DOHH2 (cell line): ENCODE data around the gene CA14.

Source experiments
- H3F3A ChIP-seq: fragments of 200-600 bp; sonication (generic), shearing (Covaris generic); 2 replicates; pipeline ENCODE4 v1.6.0; 2016; ENCODE audit warnings: antibody characterized with exemption, mild to moderate bottlenecking; ENCODE audit not compliant: control insufficient read depth, insufficient read depth
- H3K27ac ChIP-seq: fragments of 200-600 bp; sonication (generic); 2 replicates; pipeline ENCODE4 v1.5.1; 2014; ENCODE audit warnings: low read depth, mild to moderate bottlenecking, low read length, moderate library complexity
- H3K27me3 ChIP-seq: fragments of 200-600 bp; sonication (generic); 2 replicates; pipeline ENCODE4 v1.6.1; 2014; ENCODE audit warnings: mild to moderate bottlenecking, low read length, mixed read lengths; ENCODE audit not compliant: control insufficient read depth
- H3K36me3 ChIP-seq: fragments of 200-600 bp; sonication (generic); 2 replicates; pipeline ENCODE4 v1.6.1; 2014; ENCODE audit warnings: mild to moderate bottlenecking, low read length, moderate library complexity, mixed read lengths; ENCODE audit not compliant: control insufficient read depth
- H3K4me1 ChIP-seq: fragments of 200-600 bp; sonication (generic); 2 replicates; pipeline ENCODE4 v1.6.1; 2014; ENCODE audit warnings: mild to moderate bottlenecking, low read length, mixed read lengths; ENCODE audit not compliant: control insufficient read depth
- H3K4me2 ChIP-seq: fragments of 200-600 bp; sonication (generic); 2 replicates; pipeline ENCODE4 v1.6.0; 2014; ENCODE audit warnings: mild to moderate bottlenecking, low read length, moderate library complexity
- H3K4me3 ChIP-seq: fragments of 200-600 bp; sonication (generic); 2 replicates; pipeline ENCODE4 v1.5.1; 2014; ENCODE audit warnings: mild to moderate bottlenecking, low read length, mixed read lengths
- H3K79me2 ChIP-seq: fragments of 200-600 bp; sonication (generic); 2 replicates; pipeline ENCODE4 v1.6.1; 2014; ENCODE audit warnings: mild to moderate bottlenecking, low read length, mixed read lengths; ENCODE audit not compliant: control insufficient read depth
- H3K9me2 ChIP-seq: fragments of 200-600 bp; sonication (generic); replicated peaks from 2 replicates; pipeline ENCODE4 v1.6.1; 2014; ENCODE audit warnings: mild to moderate bottlenecking, low read length, mixed read lengths; ENCODE audit not compliant: control insufficient read depth
- H3K9me3 ChIP-seq: fragments of 200-600 bp; sonication (generic); 2 replicates; pipeline ENCODE4 v1.6.1; 2014; ENCODE audit warnings: antibody characterized with exemption, low read length, mixed read lengths; ENCODE audit not compliant: control insufficient read depth, insufficient read depth
- H4K20me1 ChIP-seq: fragments of 200-600 bp; sonication (generic); 2 replicates; pipeline ENCODE4 v1.6.0; 2014; ENCODE audit warnings: low read depth, mild to moderate bottlenecking, antibody characterized with exemption, low read length, moderate library complexity; ENCODE audit not compliant: control insufficient read depth, insufficient read depth
- EZH2phosphoT487 ChIP-seq: fragments of 200-600 bp; sonication (generic); IDR thresholded peaks from 2 replicates; pipeline ENCODE4 v1.6.1; 2017; ENCODE audit warnings: borderline replicate concordance, mild to moderate bottlenecking, antibody characterized with exemption, low read length, moderate library complexity, mixed read lengths
- TF ChIP-seq, protein P1 (sequence below): fragments of 200-600 bp; sonication (generic); IDR thresholded peaks from one replicate; pipeline ENCODE4 v1.5.1; 2014; ENCODE audit warnings: antibody characterized with exemption, mild to moderate bottlenecking, low read depth, low read length; ENCODE audit not compliant: poor library complexity, severe bottlenecking

CA14 gene

DNA sequence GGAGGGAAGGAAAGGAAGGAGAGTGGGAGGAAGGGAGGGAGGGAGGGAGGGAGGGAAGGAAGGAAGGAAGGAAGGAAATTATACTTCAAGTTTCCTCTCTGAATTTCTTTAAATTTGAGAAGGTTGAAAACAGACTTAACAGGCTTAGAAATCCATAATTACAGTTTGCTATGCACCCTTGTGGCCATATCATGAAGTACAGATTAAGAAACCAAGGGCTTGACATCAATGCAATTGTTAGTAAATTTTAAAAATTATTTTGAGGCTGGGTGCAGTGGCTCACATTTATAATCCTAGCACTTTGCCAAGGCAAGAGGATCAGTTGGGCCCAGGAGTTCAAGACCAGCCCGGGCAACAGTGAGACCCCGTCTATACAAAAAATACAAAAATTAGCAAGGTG is 36.0 kb upstream of the CA14 start:
- 0 out of 2 replicates have a peak, but pooled peaks cover 5% of the 10 kb centered on the region for H4K20me1 ChIP-seq
- H3K79me2 ChIP-seq, result peaks cover 4% of the 10 kb centered on the region
- H3K36me3 ChIP-seq, result peaks cover 60% of the 10 kb centered on the region
- H3K4me1 ChIP-seq, result peaks cover 10% of the 10 kb centered on the region
- H3F3A ChIP-seq, result peaks cover 32% of the 10 kb centered on the region
- no peaks in the 10 kb centered on the region for H3K9me2 ChIP-seq
- H3K27ac ChIP-seq, result no peak overlapping the region
- H3K27me3 ChIP-seq, result no peaks in the 10 kb centered on the region
- no peak overlapping the region for H3K4me3 ChIP-seq
- H3K4me2 ChIP-seq, result no peak overlapping the region
- TF ChIP-seq EZH2phosphoT487, result no peak
- TF ChIP-seq, protein P1, sequence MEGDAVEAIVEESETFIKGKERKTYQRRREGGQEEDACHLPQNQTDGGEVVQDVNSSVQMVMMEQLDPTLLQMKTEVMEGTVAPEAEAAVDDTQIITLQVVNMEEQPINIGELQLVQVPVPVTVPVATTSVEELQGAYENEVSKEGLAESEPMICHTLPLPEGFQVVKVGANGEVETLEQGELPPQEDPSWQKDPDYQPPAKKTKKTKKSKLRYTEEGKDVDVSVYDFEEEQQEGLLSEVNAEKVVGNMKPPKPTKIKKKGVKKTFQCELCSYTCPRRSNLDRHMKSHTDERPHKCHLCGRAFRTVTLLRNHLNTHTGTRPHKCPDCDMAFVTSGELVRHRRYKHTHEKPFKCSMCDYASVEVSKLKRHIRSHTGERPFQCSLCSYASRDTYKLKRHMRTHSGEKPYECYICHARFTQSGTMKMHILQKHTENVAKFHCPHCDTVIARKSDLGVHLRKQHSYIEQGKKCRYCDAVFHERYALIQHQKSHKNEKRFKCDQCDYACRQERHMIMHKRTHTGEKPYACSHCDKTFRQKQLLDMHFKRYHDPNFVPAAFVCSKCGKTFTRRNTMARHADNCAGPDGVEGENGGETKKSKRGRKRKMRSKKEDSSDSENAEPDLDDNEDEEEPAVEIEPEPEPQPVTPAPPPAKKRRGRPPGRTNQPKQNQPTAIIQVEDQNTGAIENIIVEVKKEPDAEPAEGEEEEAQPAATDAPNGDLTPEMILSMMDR, result peak; percentile 53
- H3K9me3 ChIP-seq, result no peaks in the 10 kb centered on the region

DNA sequence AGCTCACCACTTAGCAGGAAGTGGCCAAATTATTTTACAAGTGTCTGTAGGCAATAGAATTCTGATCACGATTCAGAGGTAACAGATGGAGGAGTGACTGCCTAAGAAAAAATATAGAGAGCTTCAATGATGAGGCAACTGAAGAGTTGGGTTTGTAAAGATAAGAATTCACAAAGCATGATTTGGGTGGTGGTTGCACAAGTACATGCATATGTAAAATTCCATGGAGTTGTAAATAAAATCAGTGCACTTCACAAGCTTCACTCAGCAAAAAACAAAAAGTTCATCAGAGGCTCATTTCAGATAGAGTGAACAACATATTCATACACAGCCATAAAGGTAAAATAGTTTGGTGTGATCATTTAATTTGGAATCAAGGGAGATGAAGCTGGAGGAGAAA is 32.6 kb upstream of the CA14 start:
- Histone ChIP-seq H3K9me3 (no peaks in the 10 kb centered on the region), H3K27ac (no peak overlapping the region), H3K9me2 (no peaks in the 10 kb centered on the region), H3K4me3 (no peak overlapping the region), H3K4me1 (peaks cover 14% of the 10 kb centered on the region), H3F3A (peaks cover 13% of the 10 kb centered on the region), H3K79me2 (peaks cover 24% of the 10 kb centered on the region), H3K36me3 (peaks cover 82% of the 10 kb centered on the region), H3K27me3 (no peaks in the 10 kb centered on the region), H3K4me2 (no peak overlapping the region), H4K20me1 (0 out of 2 replicates have a peak, but pooled peaks cover 5% of the 10 kb centered on the region)
- no peak for TF ChIP-seq EZH2phosphoT487
- TF ChIP-seq, protein P1, result no peak

DNA sequence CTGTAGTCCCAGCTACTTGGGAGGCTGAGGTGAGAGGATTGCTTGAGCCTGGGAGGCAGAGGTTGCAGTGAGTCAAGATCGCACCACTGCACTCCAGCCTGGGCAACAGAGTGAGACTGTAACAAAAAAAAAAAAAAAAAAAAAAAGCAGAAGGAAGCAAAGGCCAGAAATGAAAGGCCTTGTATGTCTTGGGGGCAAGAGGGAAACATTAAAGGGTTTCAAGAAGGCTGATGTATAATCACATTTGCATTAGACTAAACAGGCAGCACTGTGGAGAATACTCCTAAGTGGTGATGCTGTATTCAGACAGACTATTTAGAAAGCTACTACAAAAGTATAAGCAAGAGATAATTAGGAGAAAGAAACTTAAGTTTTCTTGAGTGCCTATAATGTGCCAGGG is 32.0 kb upstream of the CA14 start:
- Histone ChIP-seq H3K79me2 (peaks cover 29% of the 10 kb centered on the region), H3K4me2 (no peak overlapping the region)
- TF ChIP-seq EZH2phosphoT487, result no peak
- TF ChIP-seq, protein P1, result no peak

DNA sequence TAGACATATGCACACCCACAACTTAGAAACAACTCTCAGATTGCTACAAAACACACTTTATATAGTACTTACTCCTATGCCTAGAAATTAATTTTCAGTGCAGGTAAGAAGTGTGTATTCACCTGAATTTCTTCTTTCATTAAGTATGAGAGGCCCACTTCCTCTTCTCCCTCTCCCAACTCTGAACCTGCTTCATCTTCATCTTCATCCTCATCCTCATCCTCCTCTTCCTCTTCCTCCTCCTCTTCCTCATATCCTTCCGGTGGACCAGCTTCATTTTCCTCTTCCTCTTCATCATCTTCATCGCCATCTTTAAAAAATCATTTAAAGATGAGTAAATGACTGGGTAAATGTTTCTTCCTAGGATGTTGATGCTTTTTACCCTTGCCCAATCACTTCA is 31.1 kb upstream of the CA14 start:
- no peaks in the 10 kb centered on the region for H3K9me2 ChIP-seq
- peaks cover 39% of the 10 kb centered on the region for H3K79me2 ChIP-seq
- no peak overlapping the region for H3K4me3 ChIP-seq
- H3K4me2 ChIP-seq, result no peak overlapping the region
- no peaks in the 10 kb centered on the region for H3K9me3 ChIP-seq
- TF ChIP-seq, protein P1, result no peak
- no peak for TF ChIP-seq EZH2phosphoT487
- no peak overlapping the region for H3K27ac ChIP-seq
- H4K20me1 ChIP-seq, result 0 out of 2 replicates have a peak, but pooled peaks cover 5% of the 10 kb centered on the region
- H3K36me3 ChIP-seq, result peaks cover 84% of the 10 kb centered on the region
- peaks cover 14% of the 10 kb centered on the region for H3K4me1 ChIP-seq
- peaks cover 10% of the 10 kb centered on the region for H3F3A ChIP-seq
- no peaks in the 10 kb centered on the region for H3K27me3 ChIP-seq

More for the DNA sequence above, 32.0 kb upstream of the CA14 start:
- Histone ChIP-seq H3K27me3 (no peaks in the 10 kb centered on the region), H3K4me3 (no peak overlapping the region), H3K36me3 (peaks cover 82% of the 10 kb centered on the region), H3K9me3 (no peaks in the 10 kb centered on the region), H3F3A (peaks cover 10% of the 10 kb centered on the region), H3K27ac (no peak overlapping the region; the same call in 1 of the 2 replicates), H4K20me1 (0 out of 2 replicates have a peak, but pooled peaks cover 5% of the 10 kb centered on the region), H3K9me2 (no peaks in the 10 kb centered on the region), H3K4me1 (peaks cover 14% of the 10 kb centered on the region)
